ENCODE data around the gene CHRNE. TPM values are rescaled to one million over a fixed set of nuclear protein-coding genes. Genes with fewer than 3 reads are reported as not detected.
A peak's percentile ranks its signal among the peaks of the same experiment; 100 is the strongest.

CHRNE gene
- total and polyA plus RNA-seq, 2 of the 13 experiments (the other 11 are each of a cell fraction or from before 2014, with no cell fraction given), result 0.53 to 0.59 TPM

GRCh38 chr17:4944554-4945175 is 41.8 kb upstream of the CHRNE start (continued):
- no peak for TF ChIP-seq TBL1XR1 (IDR thresholded peaks at IDR 0.05; ENCODE audit: borderline replicate concordance, low read length, partially characterized antibody)
- TF ChIP-seq MTA1 (CRISPR knock-in tag; IDR thresholded peaks at IDR 0.05; ENCODE audit: borderline replicate concordance), result no peak
- peak; percentile 76 for TF ChIP-seq POLR2AphosphoS5 (IDR thresholded peaks at IDR 0.05; ENCODE audit: low read depth, low read length)
- TF ChIP-seq ZNF329 (CRISPR knock-in tag; IDR thresholded peaks at IDR 0.05; ENCODE audit: low read depth), result no peak
- TF ChIP-seq ZNF12 (CRISPR knock-in tag; IDR thresholded peaks at IDR 0.05), result no peak
- TF ChIP-seq ZEB1 (IDR thresholded peaks at IDR 0.05; ENCODE audit: insufficient replicate concordance, low read depth), result no peak
- no peak for TF ChIP-seq U2AF2 (IDR thresholded peaks at IDR 0.05; ENCODE audit: low read depth, low read length)
- no peak for TF ChIP-seq SNAPC2 (CRISPR knock-in tag; IDR thresholded peaks at IDR 0.05)
- TF ChIP-seq ZNF746 (CRISPR knock-in tag; IDR thresholded peaks at IDR 0.05), result no peak
- no peak for TF ChIP-seq ZBTB1 (CRISPR knock-in tag; IDR thresholded peaks at IDR 0.05; ENCODE audit: borderline replicate concordance)
- no peak for TF ChIP-seq NR2F1 (CRISPR knock-in tag; IDR thresholded peaks at IDR 0.05)
- TF ChIP-seq SRSF4 (IDR thresholded peaks at IDR 0.05; ENCODE audit: low read depth, low read length, poor library complexity, severe bottlenecking), result no peak
- no peak for TF ChIP-seq ZNF280B (CRISPR knock-in tag; IDR thresholded peaks at IDR 0.05; ENCODE audit: borderline replicate concordance)
- no peak for TF ChIP-seq CCAR2 (optimal IDR thresholded peaks at IDR 0.05; ENCODE audit: low read depth, low read length)
- peak; percentile 79 for TF ChIP-seq AGO2 (optimal IDR thresholded peaks at IDR 0.05; ENCODE audit: low read depth, low read length)
- TF ChIP-seq ZNF282 (IDR thresholded peaks at IDR 0.05; ENCODE audit: partially characterized antibody), result no peak
- no peak for TF ChIP-seq ZFP41 (CRISPR knock-in tag; IDR thresholded peaks at IDR 0.05; ENCODE audit: borderline replicate concordance)
- TF ChIP-seq ZNF205 (CRISPR knock-in tag; IDR thresholded peaks at IDR 0.05), result no peak
- TF ChIP-seq ARID5B (CRISPR knock-in tag; IDR thresholded peaks at IDR 0.05), result no peak
- TF ChIP-seq HINFP (CRISPR knock-in tag; IDR thresholded peaks at IDR 0.05; ENCODE audit: low read depth), result no peak
- TF ChIP-seq AKAP8 (CRISPR knock-in tag; IDR thresholded peaks at IDR 0.05), result peak; percentile 24; the same call in 1 of the 2 replicates
- no peak for TF ChIP-seq AHR (CRISPR knock-in tag; IDR thresholded peaks at IDR 0.05)
- no peak for TF ChIP-seq TMF1 (CRISPR knock-in tag; IDR thresholded peaks at IDR 0.05; ENCODE audit: low read depth)
- TF ChIP-seq ZNF678 (CRISPR knock-in tag; IDR thresholded peaks at IDR 0.05), result no peak
